ENCODE data around the gene FSTL4. TPM values are rescaled to one million over a fixed set of nuclear protein-coding genes. Genes with fewer than 3 reads are reported as not detected.
A peak's percentile ranks its signal among the peaks of the same experiment; 100 is the strongest.

FSTL4 gene
- total RNA-seq, 1 experiment from 2014 or later: 2.7 TPM

- Mint-ChIP-seq H3K9me3 (ENCODE audit: unreplicated experiment) (no peaks in the 10 kb centered on the region), H3K36me3 (ENCODE audit: insufficient read depth, unreplicated experiment) (no peaks in the 10 kb centered on the region), H3K27me3 (ENCODE audit: insufficient read depth, unreplicated experiment) (no peaks in the 10 kb centered on the region), H3K4me3 (ENCODE audit: unreplicated experiment) (no peak overlapping the region), H3K27ac (ENCODE audit: unreplicated experiment) (no peak overlapping the region), H3K4me1 (ENCODE audit: low read depth, unreplicated experiment) (no peaks in the 10 kb centered on the region)
- intact Hi-C loops (cut with micrococcal nuclease; ENCODE audit: unreplicated experiment): no loop called here
- Histone ChIP-seq H3K4me1 (no peaks in the 10 kb centered on the region), H3K9me3 (no peaks in the 10 kb centered on the region), H3K36me3 (ENCODE audit: control insufficient read depth, insufficient read depth, low read length) (no peaks in the 10 kb centered on the region), H3K4me3 (ENCODE audit: low read depth, low read length) (no peak overlapping the region), H3K27me3 (replicated peaks; ENCODE audit: control insufficient read depth, insufficient read depth, low read length) (no peaks in the 10 kb centered on the region)
- POLR2A ChIA-PET: no interaction called here
- BruUV-seq (replicated peaks): no TSS peak
- TF ChIP-seq CTCF (IDR thresholded peaks at IDR 0.05; ENCODE audit: insufficient read depth in 1 of 2, low read depth in 1 of 2, low read length in 1 of 2, severe bottlenecking in 1 of 2, unreplicated experiment in 1 of 2): no peak
- DNase-seq: no peak
- CTCF ChIA-PET: interaction anchor here (1.6 kb wide), 1 partner anchor 139 kb away, joined by 3 read pairs; no protein-coding TSS in a partner anchor
These were observed 361.8 kb downstream of the FSTL4 start for GRCh38 chr5:133250527-133250926.

GRCh38 chr5:133249593-133249992, 362.7 kb downstream of the FSTL4 start:
- ChIA-PET CTCF (interaction anchor here (1.6 to 1.9 kb wide), 2 partner anchors 138 to 174 kb away, joined by 3 to 7 read pairs; no protein-coding TSS in a partner anchor), POLR2A (no interaction called here)
- Mint-ChIP-seq H3K4me3 (ENCODE audit: unreplicated experiment) (no peak overlapping the region), H3K9me3 (ENCODE audit: unreplicated experiment) (no peaks in the 10 kb centered on the region), H3K27me3 (ENCODE audit: insufficient read depth, unreplicated experiment) (no peaks in the 10 kb centered on the region), H3K27ac (ENCODE audit: unreplicated experiment) (no peak overlapping the region), H3K36me3 (ENCODE audit: insufficient read depth, unreplicated experiment) (no peaks in the 10 kb centered on the region), H3K4me1 (ENCODE audit: low read depth, unreplicated experiment) (no peaks in the 10 kb centered on the region)
- BruUV-seq (replicated peaks): no TSS peak
- Histone ChIP-seq H3K9me3 (no peaks in the 10 kb centered on the region), H3K36me3 (ENCODE audit: control insufficient read depth, insufficient read depth, low read length) (no peaks in the 10 kb centered on the region), H3K4me1 (no peaks in the 10 kb centered on the region), H3K4me3 (ENCODE audit: low read depth, low read length) (no peak overlapping the region), H3K27me3 (replicated peaks; ENCODE audit: control insufficient read depth, insufficient read depth, low read length) (no peaks in the 10 kb centered on the region)
- no peak for DNase-seq
- no peak for TF ChIP-seq CTCF (IDR thresholded peaks at IDR 0.05; ENCODE audit: insufficient read depth in 1 of 2, low read depth in 1 of 2, low read length in 1 of 2, severe bottlenecking in 1 of 2, unreplicated experiment in 1 of 2)
- intact Hi-C loops (cut with micrococcal nuclease; ENCODE audit: unreplicated experiment): loop anchor here (5.0 kb wide), 1 partner anchor 52 kb away; no protein-coding TSS in a partner anchor

- ChIA-PET CTCF (interaction anchor here (0.6 to 1.9 kb wide), 24 partner anchors 9 to 193 kb away, joined by 3 to 32 read pairs (median 5); no protein-coding TSS in a partner anchor), POLR2A (interaction anchor here (0.5 kb wide), 1 partner anchor 136 kb away, joined by 7 read pairs; no protein-coding TSS in a partner anchor)
- Mint-ChIP-seq H3K4me3 (ENCODE audit: unreplicated experiment) (no peak overlapping the region), H3K9me3 (ENCODE audit: unreplicated experiment) (no peaks in the 10 kb centered on the region), H3K27ac (ENCODE audit: unreplicated experiment) (no peak overlapping the region), H3K27me3 (ENCODE audit: insufficient read depth, unreplicated experiment) (no peaks in the 10 kb centered on the region), H3K36me3 (ENCODE audit: insufficient read depth, unreplicated experiment) (no peaks in the 10 kb centered on the region), H3K4me1 (ENCODE audit: low read depth, unreplicated experiment) (no peaks in the 10 kb centered on the region)
- Histone ChIP-seq H3K27me3 (replicated peaks; ENCODE audit: control insufficient read depth, insufficient read depth, low read length) (no peaks in the 10 kb centered on the region), H3K4me3 (ENCODE audit: low read depth, low read length) (no peak overlapping the region), H3K9me3 (no peaks in the 10 kb centered on the region), H3K36me3 (ENCODE audit: control insufficient read depth, insufficient read depth, low read length) (no peaks in the 10 kb centered on the region), H3K4me1 (no peaks in the 10 kb centered on the region)
- intact Hi-C loops (cut with micrococcal nuclease; ENCODE audit: unreplicated experiment): loop anchor here (1.0 to 5.0 kb wide), 2 partner anchors 51 to 137 kb away; no protein-coding TSS in a partner anchor
- no TSS peak for BruUV-seq (replicated peaks)
- TF ChIP-seq CTCF (IDR thresholded peaks at IDR 0.05; ENCODE audit: insufficient read depth in 1 of 2, low read depth in 1 of 2, low read length in 1 of 2, severe bottlenecking in 1 of 2, unreplicated experiment in 1 of 2): peak; percentile 87 to 98
- peak; percentile 79 to 82 for DNase-seq
These were observed 364.3 kb downstream of the FSTL4 start for GRCh38 chr5:133247881-133248624.
